HG03565 (cell line): ENCODE data around the gene TCTN1.
"Not testable (repeated sequence)": the region's sequence is repeated elsewhere in the genome, so short reads cannot be mapped to it uniquely, and the experiment has no call there.

Experiments
- ATAC-seq: cut with Tn5 transposase; IDR thresholded peaks from one replicate; pipeline ENCODE4 v1.9.1; 2021; ENCODE audit warnings: mild to moderate bottlenecking, moderate library complexity; ENCODE audit not compliant: unreplicated experiment

The TCTN1 gene

GRCh38 chr12:110613771-110614684, at the start of gene TCTN1:
TSS of gene TCTN1 (plus strand) at chr12:110614129. CDS start at chr12:110614183, 54 bp downstream.
- peak; percentile 84 for ATAC-seq

GRCh38 chr12:110564471-110564991, 49.4 kb upstream of the TCTN1 start:
- ATAC-seq = no peak

- ATAC-seq = no peak
These were observed 47.7 kb upstream of the TCTN1 start for GRCh38 chr12:110565894-110566871.

DNA sequence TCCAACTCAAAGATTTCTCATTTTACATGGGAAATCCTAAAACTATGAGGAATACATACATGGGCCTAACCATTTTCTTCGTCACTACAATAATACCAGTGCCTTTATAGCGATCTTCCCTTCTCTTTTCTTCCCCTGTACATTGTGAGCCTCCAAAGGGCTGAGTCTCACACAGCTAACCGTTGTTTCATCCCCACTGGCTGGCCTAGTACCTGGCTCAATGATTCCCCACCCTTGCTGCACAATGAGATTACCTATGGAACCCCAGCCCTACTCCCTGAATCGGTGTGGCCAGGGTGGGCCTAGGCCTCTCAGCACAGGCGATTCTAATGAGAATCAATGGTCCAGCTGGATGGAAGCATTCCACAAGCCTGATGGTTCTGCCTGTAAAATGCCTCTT, 46.9 kb upstream of the TCTN1 start:
- no peak for ATAC-seq

DNA sequence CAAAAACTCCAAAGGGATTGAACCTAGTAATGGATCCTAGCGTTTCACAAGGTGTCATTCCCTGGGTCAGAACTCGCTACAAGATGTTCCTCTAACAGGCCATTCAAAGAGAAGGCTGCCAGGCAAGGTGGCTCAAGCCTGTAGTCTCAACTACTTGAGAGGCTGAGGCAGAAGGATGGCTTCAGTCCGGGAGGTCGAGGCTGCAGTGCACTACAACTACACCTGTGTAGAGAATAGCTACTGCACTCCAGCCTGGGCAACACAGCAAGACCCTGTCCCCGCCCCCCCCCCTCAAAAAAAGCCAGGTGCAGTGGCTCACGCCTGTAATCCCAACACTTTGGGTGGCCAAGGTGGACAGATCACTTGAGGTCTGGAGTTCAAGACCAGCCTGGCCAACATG, 45.2 kb upstream of the TCTN1 start:
- ATAC-seq = no peak

GRCh38 chr12:110569838-110570237, 44.1 kb upstream of the TCTN1 start:
- not testable (repeated sequence) for ATAC-seq

DNA sequence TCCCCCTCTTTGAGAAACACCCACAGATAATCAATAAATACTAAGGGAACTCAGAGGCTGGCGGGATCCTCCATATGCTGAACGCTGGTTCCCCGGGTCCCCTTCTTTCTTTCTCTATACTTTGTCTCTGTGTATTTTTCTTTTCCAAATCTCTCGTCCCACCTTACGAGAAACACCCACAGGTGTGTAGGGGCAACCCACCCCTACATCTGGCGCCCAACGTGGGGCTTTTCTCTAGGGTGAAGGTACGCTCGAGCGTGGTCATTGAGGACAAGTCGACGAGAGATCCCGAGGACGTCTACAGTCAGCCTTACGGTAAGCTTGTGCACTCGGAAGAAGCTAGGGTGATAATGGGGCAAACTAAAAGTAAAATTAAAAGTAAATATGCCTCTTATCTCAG, 43.1 kb upstream of the TCTN1 start:
- not testable (repeated sequence) for ATAC-seq

- no peak for ATAC-seq
These were observed 39.9 kb upstream of the TCTN1 start for GRCh38 chr12:110574044-110574443.

- ATAC-seq = not testable (repeated sequence)
These were observed 39.2 kb upstream of the TCTN1 start for GRCh38 chr12:110574717-110575230.

- no peak for ATAC-seq
These were observed 38.6 kb upstream of the TCTN1 start for GRCh38 chr12:110575326-110575725.

DNA sequence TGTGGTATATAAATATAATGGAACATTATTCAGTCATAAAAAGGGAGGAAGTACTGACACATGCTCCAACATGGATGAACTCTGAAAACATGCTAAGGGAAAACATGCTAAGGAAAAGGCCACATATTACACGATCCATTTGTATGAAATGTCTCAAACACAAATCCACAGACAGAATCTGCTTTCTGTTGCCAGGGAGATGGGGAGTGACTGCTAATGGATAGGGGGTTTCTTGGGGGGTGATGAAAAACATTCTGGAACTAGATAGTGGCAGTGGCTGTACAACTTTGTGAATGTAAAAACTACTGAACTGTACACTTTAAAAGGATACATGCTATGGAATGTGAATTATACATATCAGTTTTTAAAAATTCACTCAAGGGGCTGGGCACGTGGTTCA, 37.4 kb upstream of the TCTN1 start:
- no peak for ATAC-seq

GRCh38 chr12:110577864-110578693, 35.9 kb upstream of the TCTN1 start:
- ATAC-seq = no peak

DNA sequence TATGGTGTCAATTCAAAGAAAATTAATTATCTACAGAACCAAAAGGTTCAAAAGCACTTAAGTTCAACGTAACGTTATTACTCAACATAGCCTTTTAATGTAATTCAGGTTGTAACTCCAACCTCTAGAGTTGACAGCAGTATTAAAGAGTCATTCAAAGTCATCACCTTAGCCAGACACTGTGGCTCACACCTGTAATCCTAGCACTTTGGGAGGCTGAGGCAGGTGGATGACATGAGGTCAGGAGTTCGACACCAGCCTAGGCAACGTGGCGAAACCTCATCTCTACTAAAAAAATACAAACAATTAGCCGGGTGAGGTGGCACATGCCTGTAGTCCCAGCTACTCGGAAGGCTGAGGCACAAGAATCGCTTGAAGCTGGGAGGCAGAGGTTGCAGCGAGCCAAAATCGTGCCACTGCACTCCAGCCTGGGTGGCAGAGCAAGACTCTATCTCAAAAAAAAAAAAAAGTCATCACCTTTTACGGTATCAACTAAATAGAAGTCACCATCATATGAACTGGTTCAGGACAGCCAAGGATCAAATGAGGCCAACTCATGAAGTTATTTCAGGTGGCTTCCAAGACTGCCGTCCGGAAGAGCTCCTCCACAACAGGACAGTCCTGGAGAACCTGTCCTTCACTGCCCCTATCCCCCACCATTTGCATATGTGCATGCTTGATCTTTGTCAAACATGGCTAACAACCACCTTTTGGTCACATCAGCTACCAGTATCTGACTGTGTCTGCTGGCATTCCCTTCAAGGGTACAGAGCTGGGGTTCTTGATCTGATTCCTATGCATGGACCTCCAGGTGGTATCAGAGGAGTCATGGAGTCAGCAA, 35.0 kb upstream of the TCTN1 start:
- no peak for ATAC-seq

DNA sequence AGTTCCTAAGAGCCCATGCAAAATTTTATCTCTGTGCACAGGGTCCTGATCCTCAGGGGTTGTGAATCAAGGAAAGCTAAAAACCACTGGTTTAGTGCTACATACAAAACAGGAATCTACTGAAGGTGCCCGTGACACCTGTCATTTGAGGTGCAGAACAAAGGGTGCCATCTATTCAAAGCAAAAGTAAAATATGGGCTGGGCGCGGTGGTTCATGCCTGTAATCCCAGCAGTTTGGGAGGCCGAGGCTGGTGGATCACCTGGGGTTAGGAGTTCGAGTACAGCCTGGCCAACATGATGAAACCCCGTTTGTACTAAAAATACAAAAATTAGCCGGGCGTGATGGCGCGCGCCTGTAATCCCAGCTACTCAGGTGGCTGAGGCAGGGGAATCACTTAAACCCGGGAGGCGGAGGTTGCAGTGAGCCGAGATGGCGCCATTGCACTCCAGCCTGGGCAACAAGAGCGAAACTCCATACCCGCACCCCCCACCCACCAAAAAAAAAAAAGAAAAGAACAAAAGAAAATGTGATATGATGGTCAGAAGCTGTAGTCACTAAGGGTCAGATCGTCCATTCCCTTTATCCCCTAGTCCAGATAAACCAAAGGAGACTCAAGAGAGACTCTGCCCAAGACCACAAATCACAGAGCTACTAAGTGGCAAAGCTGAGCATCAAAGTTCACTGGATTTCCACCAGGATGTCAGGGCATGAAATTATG, 34.2 kb upstream of the TCTN1 start:
- no peak for ATAC-seq

GRCh38 chr12:110581931-110582275, 32.0 kb upstream of the TCTN1 start:
- ATAC-seq = no peak

DNA sequence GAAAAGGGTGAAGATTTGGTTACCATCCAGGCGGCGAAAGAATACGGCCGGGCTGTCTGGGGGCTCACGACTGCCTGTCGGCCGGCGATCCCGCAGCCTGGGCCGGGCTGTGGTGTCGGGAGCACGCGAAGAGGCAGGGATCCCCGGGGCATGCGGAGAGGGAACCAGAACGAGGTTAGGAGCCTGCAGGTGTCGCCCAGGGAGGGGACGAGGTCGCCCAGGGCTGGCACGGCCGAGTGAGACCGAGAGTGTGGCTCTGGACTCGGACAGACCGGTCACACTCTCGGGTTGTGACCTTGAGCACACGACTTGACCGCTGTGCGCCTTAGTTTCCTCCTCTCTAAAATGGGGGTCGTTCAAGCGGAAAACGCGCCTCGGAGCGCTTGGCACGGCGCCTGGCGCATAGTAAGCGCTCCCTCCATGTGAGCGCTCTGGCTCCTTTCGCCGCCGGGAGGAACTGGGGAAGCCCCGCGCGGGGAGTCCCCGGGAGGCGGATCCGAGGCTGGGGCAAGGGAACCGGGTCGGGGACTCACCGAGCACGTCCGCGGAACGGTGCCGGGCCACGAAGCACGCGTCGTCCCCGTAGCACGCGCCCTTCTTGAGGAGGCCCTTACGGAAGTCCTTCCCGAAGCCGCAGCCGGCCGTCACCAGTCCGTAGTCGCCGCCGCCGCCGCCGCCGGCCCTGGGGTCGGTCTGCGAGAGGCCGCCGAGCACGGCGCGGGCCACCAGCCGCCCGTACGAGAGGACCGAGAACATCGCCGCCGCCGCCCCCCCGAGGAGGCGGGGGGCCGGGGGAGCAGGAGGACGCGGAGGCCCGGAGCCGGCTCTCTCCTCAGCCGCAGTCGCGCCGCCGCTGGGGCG, 31.4 kb upstream of the TCTN1 start:
- ATAC-seq = peak; percentile 25

- peak; percentile 63 for ATAC-seq
These were observed 30.5 kb upstream of the TCTN1 start, which contains the start of gene PPTC7 for GRCh38 chr12:110583137-110584059. TSS of gene PPTC7 (minus strand) at chr12:110583318. CDS start at chr12:110583031, 287 bp downstream.
